GM13977 (cell line): Measurements from ENCODE around the gene BRINP2.

Source experiments
- DNase-seq: peaks from one replicate; pipeline ENCODE4 v3.0.0; 2012; ENCODE audit warnings: low spot score
- CTCF ChIP-seq: IDR thresholded peaks from 2 replicates; pipeline ENCODE4 v1.5.1; 2012; ENCODE audit warnings: mild to moderate bottlenecking, control low read depth; ENCODE audit not compliant: insufficient read depth; ENCODE audit errors: extremely low read depth, missing control alignments
- in situ Hi-C: fragments of 300-500 bp; cut with MboI; formaldehyde crosslinking; loops from one replicate; pipeline ENCODE4 v1.12.0; 2022; ENCODE audit warnings: low sequenced_read_pairs, low pct_unique_long_range_greater_than_20kb, mixed read lengths, inconsistent platforms; ENCODE audit not compliant: unreplicated experiment

BRINP2 gene

GRCh38 chr1:177131723-177132122 is 39.0 kb upstream of the BRINP2 start:
- no peak for TF ChIP-seq CTCF
- in situ Hi-C loops = no loop called here
- no peak for DNase-seq

DNA sequence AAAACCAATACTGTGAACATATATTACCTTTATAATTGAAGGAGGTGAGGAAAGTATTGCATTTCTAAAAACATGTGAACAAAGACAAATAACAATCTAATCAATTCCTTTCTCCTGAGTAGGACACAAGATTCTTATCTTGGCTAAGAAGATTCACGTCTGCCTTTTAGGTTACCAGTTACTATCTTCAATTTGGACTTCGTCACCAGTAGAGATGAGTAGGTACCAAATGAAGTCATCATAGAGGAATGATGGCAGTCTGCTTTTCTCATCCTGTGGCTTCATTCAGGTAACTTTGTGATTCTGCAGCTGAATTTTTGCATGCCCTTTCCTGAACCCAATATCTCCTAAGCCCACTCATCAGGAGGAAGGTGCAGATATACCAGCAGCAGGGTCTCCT is 38.6 kb upstream of the BRINP2 start:
- no peak for TF ChIP-seq CTCF
- in situ Hi-C loops = no loop called here
- no peak for DNase-seq

DNA sequence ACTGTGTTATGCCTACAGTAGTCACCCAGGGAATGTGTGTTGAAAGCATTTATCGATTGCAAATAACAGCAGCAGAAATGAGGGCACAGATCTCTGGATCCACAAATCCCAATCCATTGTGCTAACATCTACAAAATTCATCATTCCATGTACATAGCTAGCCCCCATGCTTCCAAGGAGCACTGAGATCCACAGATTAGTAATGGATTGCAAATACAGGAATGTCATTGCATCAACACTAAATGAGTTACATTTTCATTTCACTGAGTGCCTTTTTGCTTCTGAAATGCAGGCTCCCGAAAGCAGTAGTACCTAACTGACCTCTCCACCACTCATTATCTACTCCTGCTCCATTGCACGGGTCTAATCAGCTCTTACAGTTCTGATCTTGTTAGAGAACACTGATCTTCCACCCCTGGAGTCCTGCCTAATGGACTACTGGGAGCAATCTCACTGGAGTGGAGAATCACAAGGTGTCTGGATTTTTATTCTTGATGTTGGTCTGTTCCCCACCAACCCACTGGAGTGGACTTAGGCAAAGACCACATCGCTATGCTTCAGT is 36.7 kb upstream of the BRINP2 start:
- no peak for DNase-seq
- in situ Hi-C loops = no loop called here
- no peak for TF ChIP-seq CTCF

GRCh38 chr1:177135250-177135649 is 35.5 kb upstream of the BRINP2 start:
- DNase-seq = no peak
- in situ Hi-C loops = no loop called here
- TF ChIP-seq CTCF = no peak

GRCh38 chr1:177137814-177138213 is 32.9 kb upstream of the BRINP2 start:
- in situ Hi-C loops = no loop called here
- no peak for DNase-seq
- TF ChIP-seq CTCF = no peak

GRCh38 chr1:177138347-177138746 is 32.4 kb upstream of the BRINP2 start:
- in situ Hi-C loops = no loop called here
- no peak for DNase-seq
- TF ChIP-seq CTCF = no peak

DNA sequence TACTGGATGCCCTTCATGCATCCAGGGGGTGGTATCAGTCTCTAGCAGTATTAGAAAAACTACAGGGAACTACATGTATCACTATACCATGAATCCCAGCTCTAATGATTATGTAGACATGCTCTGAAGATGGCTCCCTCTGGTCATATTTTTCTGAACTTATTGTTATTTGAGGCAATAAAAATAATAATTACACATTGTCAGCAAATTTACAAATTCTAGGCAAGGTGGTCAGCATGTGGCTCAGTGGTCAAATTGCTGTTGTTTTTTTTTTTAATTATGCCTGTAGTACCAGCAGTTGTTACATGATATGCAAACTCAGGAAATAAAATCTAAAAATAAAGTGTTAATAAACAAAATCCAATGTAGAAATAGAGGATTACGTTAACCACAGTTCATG is 28.7 kb upstream of the BRINP2 start:
- DNase-seq = no peak
- TF ChIP-seq CTCF = no peak
- in situ Hi-C loops = no loop called here
